GM23338 (cell line): ENCODE results near the gene FHL2. TPM values are rescaled to one million over a fixed set of nuclear protein-coding genes. Genes with fewer than 3 reads are reported as not detected.

Experiments
- ATAC-seq: fragments of 200-7000 bp; cut with Tn5 transposase; 3 replicates; pipeline ENCODE4 v1.9.1; 2020
- DNase-seq: peaks from one replicate; pipeline ENCODE4 v3.0.0-alpha.2; 2015; ENCODE audit warnings: low spot score
- H2AFZ ChIP-seq: fragments of 200-600 bp; sonication (generic); 2 replicates; pipeline ENCODE4 v1.8.0; 2016; ENCODE audit warnings: antibody characterized with exemption, mild to moderate bottlenecking, moderate library complexity
- H3F3A ChIP-seq: fragments of 200-600 bp; sonication (generic); replicated peaks from 2 replicates; pipeline ENCODE4 v1.8.0; 2017; ENCODE audit warnings: antibody characterized with exemption, mixed run types, low read depth
- H3K27ac ChIP-seq: fragments of 200-600 bp; sonication (generic); 2 replicates; pipeline ENCODE4 v1.6.1; 2016; ENCODE audit warnings: low read depth
- H3K27me3 ChIP-seq: fragments of 200-600 bp; sonication (generic); 2 replicates; pipeline ENCODE4 v1.8.0; 2016; ENCODE audit warnings: mild to moderate bottlenecking, mixed run types, moderate library complexity; ENCODE audit not compliant: insufficient read depth
- H3K36me3 ChIP-seq: fragments of 200-600 bp; sonication (generic); 2 replicates; pipeline ENCODE4 v1.8.0; 2016; ENCODE audit warnings: mild to moderate bottlenecking; ENCODE audit not compliant: insufficient read depth
- H3K4me1 ChIP-seq: fragments of 200-600 bp; sonication (generic); 2 replicates; pipeline ENCODE4 v1.8.0; 2016; ENCODE audit warnings: mild to moderate bottlenecking, moderate library complexity; ENCODE audit not compliant: insufficient read depth
- H3K4me2 ChIP-seq: fragments of 200-600 bp; sonication (generic); 2 replicates; pipeline ENCODE4 v1.7.1; 2017; ENCODE audit warnings: mixed run types
- H3K4me3 ChIP-seq: fragments of 200-600 bp; sonication (generic); 2 replicates; pipeline ENCODE4 v1.6.1; 2016; ENCODE audit warnings: mixed run types
- H3K79me2 ChIP-seq: fragments of 200-600 bp; sonication (generic); replicated peaks from 2 replicates; pipeline ENCODE4 v1.8.0; 2017; ENCODE audit warnings: mild to moderate bottlenecking; ENCODE audit not compliant: insufficient read depth
- H3K9me2 ChIP-seq: fragments of 200-600 bp; sonication (generic); 2 replicates; pipeline ENCODE4 v1.8.0; 2017; ENCODE audit not compliant: insufficient read depth
- H4K20me1 ChIP-seq: fragments of 200-600 bp; sonication (generic); replicated peaks from 2 replicates; pipeline ENCODE4 v1.8.0; 2017; ENCODE audit warnings: mild to moderate bottlenecking; ENCODE audit not compliant: insufficient read depth
- H3K27ac Mint-ChIP-seq: 2 replicates; pipeline ENCODE4 v1.8.0; 2020; ENCODE audit warnings: inconsistent platforms, mild to moderate bottlenecking, moderate library complexity, mixed read lengths
- H3K27me3 Mint-ChIP-seq: 3 replicates; pipeline ENCODE4 v1.8.0; 2022; ENCODE audit warnings: low read depth, mild to moderate bottlenecking, moderate library complexity, mixed read lengths, inconsistent platforms; ENCODE audit not compliant: insufficient read depth, poor library complexity
- H3K36me3 Mint-ChIP-seq: 3 replicates; pipeline ENCODE4 v1.8.0; 2021; ENCODE audit warnings: low read depth, mild to moderate bottlenecking, inconsistent platforms, moderate library complexity, mixed read lengths
- H3K4me1 Mint-ChIP-seq: 3 replicates; pipeline ENCODE4 v1.8.0; 2020; ENCODE audit warnings: mild to moderate bottlenecking, inconsistent platforms, mixed read lengths
- H3K4me3 Mint-ChIP-seq: 3 replicates; pipeline ENCODE4 v1.8.0; 2021; ENCODE audit warnings: moderate library complexity, mild to moderate bottlenecking, inconsistent platforms, mixed read lengths
- H3K9me3 Mint-ChIP-seq: 3 replicates; pipeline ENCODE4 v1.8.0; 2020; ENCODE audit warnings: moderate library complexity, mild to moderate bottlenecking, inconsistent platforms, mixed read lengths
- CREB1 ChIP-seq: fragments of 250-450 bp; sonication (Bioruptor Pico); IDR thresholded peaks from 2 replicates; pipeline ENCODE4 v1.5.0; 2020; ENCODE audit warnings: low read depth, mild to moderate bottlenecking, moderate library complexity
- EZH2 ChIP-seq: fragments of 200-600 bp; sonication (generic); IDR thresholded peaks from one replicate; pipeline ENCODE4 v1.8.0; 2017; ENCODE audit warnings: antibody characterized with exemption, mild to moderate bottlenecking, low read depth; ENCODE audit not compliant: unreplicated experiment
- EZH2phosphoT487 ChIP-seq: fragments of 200-600 bp; sonication (generic); IDR thresholded peaks from one replicate; pipeline ENCODE4 v1.8.1; 2018; ENCODE audit warnings: antibody characterized with exemption; ENCODE audit not compliant: unreplicated experiment
- JUNB ChIP-seq: IDR thresholded peaks from one replicate; pipeline ENCODE4 v1.6.1; 2016; ENCODE audit warnings: antibody characterized with exemption; ENCODE audit not compliant: unreplicated experiment
- POLR2AphosphoS5 ChIP-seq: IDR thresholded peaks from 2 replicates; pipeline ENCODE4 v1.6.1; 2016; ENCODE audit warnings: antibody characterized with exemption, low read depth
- STAT1 ChIP-seq: IDR thresholded peaks from one replicate; pipeline ENCODE4 v1.6.1; 2016; ENCODE audit warnings: antibody characterized with exemption; ENCODE audit not compliant: unreplicated experiment
- ZNF114 ChIP-seq: fragments of 250-450 bp; sonication (Bioruptor Pico); IDR thresholded peaks from 2 replicates; pipeline ENCODE4 v1.5.0; 2020; ENCODE audit warnings: mild to moderate bottlenecking, moderate library complexity
- ZNF331 ChIP-seq: fragments of 250-450 bp; sonication (Bioruptor Pico); IDR thresholded peaks from 2 replicates; pipeline ENCODE4 v1.5.0; 2020; ENCODE audit warnings: low read depth, mild to moderate bottlenecking, moderate library complexity
- polyA plus RNA-seq: library from polyadenylated mRNA; unstranded; fragments of >200 nt; fragmentation: Nextera tagmentation; extraction: Ambion mirVana; gene quantifications from 2 replicates; pipeline ENCODE4 v1.2.1, GENCODE V29; 2016
- total RNA-seq: library from RNA; depleted of rRNA; stranded (reverse); fragments of >200 nt; shearing (Covaris generic); gene quantifications from 2 replicates; pipeline ENCODE4 v1.2.3, GENCODE V29; 2014
- TF ChIP-seq, protein P1 (sequence below): IDR thresholded peaks from 2 replicates; pipeline ENCODE4 v1.6.1; 2016; ENCODE audit warnings: antibody characterized with exemption
- TF ChIP-seq, protein P2 (sequence below): IDR thresholded peaks from one replicate; pipeline ENCODE4 v1.6.1; 2018; ENCODE audit warnings: antibody characterized with exemption; ENCODE audit not compliant: unreplicated experiment
- TF ChIP-seq, protein P3 (sequence below): fragments of 250-450 bp; sonication (Bioruptor Pico); IDR thresholded peaks from 2 replicates; pipeline ENCODE4 v1.5.0; 2020; ENCODE audit warnings: mild to moderate bottlenecking, moderate library complexity
- TF ChIP-seq, protein P4 (sequence below), 2 experiments: fragments of 200-600 bp in 1 of 2; sonication (generic) in 1 of 2; conservative IDR thresholded peaks; 2 replicates each; pipeline versions ENCODE4 v1.5.1 to v1.6.1; 2016 to 2017; ENCODE audit warnings: antibody characterized with exemption in 2 of 2, low read depth in 2 of 2, mild to moderate bottlenecking in 2 of 2, moderate library complexity in 1 of 2

FHL2 gene
- total and polyA plus RNA-seq, 2 experiments from 2014 or later: 29.0 to 30.9 TPM

DNA sequence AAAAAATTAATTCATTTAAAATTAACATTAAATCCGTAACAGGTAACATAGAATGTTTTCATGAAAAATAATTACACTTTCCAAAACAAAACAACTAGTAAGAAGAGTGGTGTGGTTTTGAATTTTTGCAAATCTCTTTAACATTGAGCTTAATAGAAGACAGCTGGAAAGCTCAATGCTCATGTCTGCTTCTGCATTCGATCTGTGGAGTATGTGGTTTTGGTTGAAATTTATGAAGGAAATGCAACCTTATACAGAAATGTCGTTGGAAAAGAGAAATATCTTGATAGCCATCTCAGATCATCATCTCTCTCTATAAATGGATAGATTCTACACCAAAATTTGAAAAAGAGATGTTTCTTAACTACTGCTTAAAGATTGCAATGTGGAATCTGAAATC, 17.3 kb upstream of the FHL2 start (continued):
- TF ChIP-seq, protein P1, sequence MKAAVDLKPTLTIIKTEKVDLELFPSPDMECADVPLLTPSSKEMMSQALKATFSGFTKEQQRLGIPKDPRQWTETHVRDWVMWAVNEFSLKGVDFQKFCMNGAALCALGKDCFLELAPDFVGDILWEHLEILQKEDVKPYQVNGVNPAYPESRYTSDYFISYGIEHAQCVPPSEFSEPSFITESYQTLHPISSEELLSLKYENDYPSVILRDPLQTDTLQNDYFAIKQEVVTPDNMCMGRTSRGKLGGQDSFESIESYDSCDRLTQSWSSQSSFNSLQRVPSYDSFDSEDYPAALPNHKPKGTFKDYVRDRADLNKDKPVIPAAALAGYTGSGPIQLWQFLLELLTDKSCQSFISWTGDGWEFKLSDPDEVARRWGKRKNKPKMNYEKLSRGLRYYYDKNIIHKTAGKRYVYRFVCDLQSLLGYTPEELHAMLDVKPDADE: no peak
- TF ChIP-seq ZNF114 (CRISPR knock-in tag): no peak
- TF ChIP-seq EZH2: no peak

DNA sequence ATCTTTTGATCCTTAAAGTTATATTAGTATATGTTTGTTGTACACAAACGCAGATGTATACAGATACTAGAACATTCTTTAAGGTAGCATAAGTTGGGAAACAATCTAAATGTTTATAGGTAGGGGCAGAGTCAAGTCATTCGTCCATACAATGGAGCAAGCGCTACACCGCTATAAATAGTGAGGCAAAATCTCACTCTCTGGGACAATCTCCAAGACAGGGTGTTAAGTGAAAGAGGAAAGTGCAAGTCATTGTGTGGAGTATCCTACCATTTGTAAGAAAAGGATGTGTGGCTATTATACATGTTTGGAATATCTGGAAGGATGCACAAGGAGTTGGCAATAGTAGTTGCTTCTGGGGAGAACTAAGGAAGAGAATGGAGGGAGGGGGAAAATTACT, 16.2 kb upstream of the FHL2 start:
- Histone ChIP-seq H4K20me1 (no peaks in the 10 kb centered on the region), H3K4me2 (no peak overlapping the region), H3K4me3 (no peak overlapping the region), H3K4me1 (no peaks in the 10 kb centered on the region), H3K27ac (no peak overlapping the region), H3F3A (no peaks in the 10 kb centered on the region), H2AFZ (no peak overlapping the region), H3K27me3 (no peaks in the 10 kb centered on the region), H3K79me2 (no peaks in the 10 kb centered on the region), H3K9me2 (peaks cover 7% of the 10 kb centered on the region; the same call in 1 of the 2 replicates), H3K36me3 (no peaks in the 10 kb centered on the region)
- no peak for DNase-seq
- no peak for ATAC-seq
- no peak overlapping the region for H3K4me3 Mint-ChIP-seq
- no peaks in the 10 kb centered on the region for H3K4me1 Mint-ChIP-seq
- no peaks in the 10 kb centered on the region for H3K36me3 Mint-ChIP-seq
- H3K27me3 Mint-ChIP-seq: peaks cover 2% of the 10 kb centered on the region
- no peak overlapping the region for H3K27ac Mint-ChIP-seq
- no peaks in the 10 kb centered on the region for H3K9me3 Mint-ChIP-seq
- no peak for TF ChIP-seq STAT1
- TF ChIP-seq, protein P2, sequence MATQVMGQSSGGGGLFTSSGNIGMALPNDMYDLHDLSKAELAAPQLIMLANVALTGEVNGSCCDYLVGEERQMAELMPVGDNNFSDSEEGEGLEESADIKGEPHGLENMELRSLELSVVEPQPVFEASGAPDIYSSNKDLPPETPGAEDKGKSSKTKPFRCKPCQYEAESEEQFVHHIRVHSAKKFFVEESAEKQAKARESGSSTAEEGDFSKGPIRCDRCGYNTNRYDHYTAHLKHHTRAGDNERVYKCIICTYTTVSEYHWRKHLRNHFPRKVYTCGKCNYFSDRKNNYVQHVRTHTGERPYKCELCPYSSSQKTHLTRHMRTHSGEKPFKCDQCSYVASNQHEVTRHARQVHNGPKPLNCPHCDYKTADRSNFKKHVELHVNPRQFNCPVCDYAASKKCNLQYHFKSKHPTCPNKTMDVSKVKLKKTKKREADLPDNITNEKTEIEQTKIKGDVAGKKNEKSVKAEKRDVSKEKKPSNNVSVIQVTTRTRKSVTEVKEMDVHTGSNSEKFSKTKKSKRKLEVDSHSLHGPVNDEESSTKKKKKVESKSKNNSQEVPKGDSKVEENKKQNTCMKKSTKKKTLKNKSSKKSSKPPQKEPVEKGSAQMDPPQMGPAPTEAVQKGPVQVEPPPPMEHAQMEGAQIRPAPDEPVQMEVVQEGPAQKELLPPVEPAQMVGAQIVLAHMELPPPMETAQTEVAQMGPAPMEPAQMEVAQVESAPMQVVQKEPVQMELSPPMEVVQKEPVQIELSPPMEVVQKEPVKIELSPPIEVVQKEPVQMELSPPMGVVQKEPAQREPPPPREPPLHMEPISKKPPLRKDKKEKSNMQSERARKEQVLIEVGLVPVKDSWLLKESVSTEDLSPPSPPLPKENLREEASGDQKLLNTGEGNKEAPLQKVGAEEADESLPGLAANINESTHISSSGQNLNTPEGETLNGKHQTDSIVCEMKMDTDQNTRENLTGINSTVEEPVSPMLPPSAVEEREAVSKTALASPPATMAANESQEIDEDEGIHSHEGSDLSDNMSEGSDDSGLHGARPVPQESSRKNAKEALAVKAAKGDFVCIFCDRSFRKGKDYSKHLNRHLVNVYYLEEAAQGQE: no peak
- TF ChIP-seq POLR2AphosphoS5: no peak
- TF ChIP-seq CREB1 (CRISPR knock-in tag): no peak
- TF ChIP-seq, protein P1: no peak
- TF ChIP-seq, protein P3, sequence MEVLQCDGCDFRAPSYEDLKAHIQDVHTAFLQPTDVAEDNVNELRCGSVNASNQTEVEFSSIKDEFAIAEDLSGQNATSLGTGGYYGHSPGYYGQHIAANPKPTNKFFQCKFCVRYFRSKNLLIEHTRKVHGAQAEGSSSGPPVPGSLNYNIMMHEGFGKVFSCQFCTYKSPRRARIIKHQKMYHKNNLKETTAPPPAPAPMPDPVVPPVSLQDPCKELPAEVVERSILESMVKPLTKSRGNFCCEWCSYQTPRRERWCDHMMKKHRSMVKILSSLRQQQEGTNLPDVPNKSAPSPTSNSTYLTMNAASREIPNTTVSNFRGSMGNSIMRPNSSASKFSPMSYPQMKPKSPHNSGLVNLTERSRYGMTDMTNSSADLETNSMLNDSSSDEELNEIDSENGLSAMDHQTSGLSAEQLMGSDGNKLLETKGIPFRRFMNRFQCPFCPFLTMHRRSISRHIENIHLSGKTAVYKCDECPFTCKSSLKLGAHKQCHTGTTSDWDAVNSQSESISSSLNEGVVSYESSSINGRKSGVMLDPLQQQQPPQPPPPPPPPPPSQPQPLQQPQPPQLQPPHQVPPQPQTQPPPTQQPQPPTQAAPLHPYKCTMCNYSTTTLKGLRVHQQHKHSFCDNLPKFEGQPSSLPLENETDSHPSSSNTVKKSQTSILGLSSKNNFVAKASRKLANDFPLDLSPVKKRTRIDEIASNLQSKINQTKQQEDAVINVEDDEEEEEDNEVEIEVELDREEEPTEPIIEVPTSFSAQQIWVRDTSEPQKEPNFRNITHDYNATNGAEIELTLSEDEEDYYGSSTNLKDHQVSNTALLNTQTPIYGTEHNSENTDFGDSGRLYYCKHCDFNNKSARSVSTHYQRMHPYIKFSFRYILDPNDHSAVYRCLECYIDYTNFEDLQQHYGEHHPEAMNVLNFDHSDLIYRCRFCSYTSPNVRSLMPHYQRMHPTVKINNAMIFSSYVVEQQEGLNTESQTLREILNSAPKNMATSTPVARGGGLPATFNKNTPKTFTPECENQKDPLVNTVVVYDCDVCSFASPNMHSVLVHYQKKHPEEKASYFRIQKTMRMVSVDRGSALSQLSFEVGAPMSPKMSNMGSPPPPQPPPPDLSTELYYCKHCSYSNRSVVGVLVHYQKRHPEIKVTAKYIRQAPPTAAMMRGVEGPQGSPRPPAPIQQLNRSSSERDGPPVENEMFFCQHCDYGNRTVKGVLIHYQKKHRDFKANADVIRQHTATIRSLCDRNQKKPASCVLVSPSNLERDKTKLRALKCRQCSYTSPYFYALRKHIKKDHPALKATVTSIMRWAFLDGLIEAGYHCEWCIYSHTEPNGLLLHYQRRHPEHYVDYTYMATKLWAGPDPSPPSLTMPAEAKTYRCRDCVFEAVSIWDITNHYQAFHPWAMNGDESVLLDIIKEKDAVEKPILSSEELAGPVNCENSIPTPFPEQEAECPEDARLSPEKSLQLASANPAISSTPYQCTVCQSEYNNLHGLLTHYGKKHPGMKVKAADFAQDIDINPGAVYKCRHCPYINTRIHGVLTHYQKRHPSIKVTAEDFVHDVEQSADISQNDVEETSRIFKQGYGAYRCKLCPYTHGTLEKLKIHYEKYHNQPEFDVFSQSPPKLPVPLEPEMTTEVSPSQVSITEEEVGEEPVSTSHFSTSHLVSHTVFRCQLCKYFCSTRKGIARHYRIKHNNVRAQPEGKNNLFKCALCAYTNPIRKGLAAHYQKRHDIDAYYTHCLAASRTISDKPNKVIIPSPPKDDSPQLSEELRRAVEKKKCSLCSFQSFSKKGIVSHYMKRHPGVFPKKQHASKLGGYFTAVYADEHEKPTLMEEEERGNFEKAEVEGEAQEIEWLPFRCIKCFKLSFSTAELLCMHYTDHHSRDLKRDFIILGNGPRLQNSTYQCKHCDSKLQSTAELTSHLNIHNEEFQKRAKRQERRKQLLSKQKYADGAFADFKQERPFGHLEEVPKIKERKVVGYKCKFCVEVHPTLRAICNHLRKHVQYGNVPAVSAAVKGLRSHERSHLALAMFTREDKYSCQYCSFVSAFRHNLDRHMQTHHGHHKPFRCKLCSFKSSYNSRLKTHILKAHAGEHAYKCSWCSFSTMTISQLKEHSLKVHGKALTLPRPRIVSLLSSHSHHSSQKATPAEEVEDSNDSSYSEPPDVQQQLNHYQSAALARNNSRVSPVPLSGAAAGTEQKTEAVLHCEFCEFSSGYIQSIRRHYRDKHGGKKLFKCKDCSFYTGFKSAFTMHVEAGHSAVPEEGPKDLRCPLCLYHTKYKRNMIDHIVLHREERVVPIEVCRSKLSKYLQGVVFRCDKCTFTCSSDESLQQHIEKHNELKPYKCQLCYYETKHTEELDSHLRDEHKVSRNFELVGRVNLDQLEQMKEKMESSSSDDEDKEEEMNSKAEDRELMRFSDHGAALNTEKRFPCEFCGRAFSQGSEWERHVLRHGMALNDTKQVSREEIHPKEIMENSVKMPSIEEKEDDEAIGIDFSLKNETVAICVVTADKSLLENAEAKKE: no peak
- no peak for TF ChIP-seq JUNB
- no peak for TF ChIP-seq ZNF331 (CRISPR knock-in tag)
- TF ChIP-seq ZNF114 (CRISPR knock-in tag): no peak
- TF ChIP-seq, protein P4, sequence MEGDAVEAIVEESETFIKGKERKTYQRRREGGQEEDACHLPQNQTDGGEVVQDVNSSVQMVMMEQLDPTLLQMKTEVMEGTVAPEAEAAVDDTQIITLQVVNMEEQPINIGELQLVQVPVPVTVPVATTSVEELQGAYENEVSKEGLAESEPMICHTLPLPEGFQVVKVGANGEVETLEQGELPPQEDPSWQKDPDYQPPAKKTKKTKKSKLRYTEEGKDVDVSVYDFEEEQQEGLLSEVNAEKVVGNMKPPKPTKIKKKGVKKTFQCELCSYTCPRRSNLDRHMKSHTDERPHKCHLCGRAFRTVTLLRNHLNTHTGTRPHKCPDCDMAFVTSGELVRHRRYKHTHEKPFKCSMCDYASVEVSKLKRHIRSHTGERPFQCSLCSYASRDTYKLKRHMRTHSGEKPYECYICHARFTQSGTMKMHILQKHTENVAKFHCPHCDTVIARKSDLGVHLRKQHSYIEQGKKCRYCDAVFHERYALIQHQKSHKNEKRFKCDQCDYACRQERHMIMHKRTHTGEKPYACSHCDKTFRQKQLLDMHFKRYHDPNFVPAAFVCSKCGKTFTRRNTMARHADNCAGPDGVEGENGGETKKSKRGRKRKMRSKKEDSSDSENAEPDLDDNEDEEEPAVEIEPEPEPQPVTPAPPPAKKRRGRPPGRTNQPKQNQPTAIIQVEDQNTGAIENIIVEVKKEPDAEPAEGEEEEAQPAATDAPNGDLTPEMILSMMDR (conservative IDR thresholded peaks at IDR 0.05; ENCODE audit: low read depth in 2 of 2): no peak
- TF ChIP-seq EZH2phosphoT487: no peak
